GM19438 (cell line): ENCODE measurements around the gene REPS2.

Source experiments
- ATAC-seq: cut with Tn5 transposase; IDR thresholded peaks from one replicate; pipeline ENCODE4 v1.9.1; 2021; ENCODE audit warnings: low read depth; ENCODE audit not compliant: unreplicated experiment

REPS2 gene

GRCh38 chrX:17075004-17075403 lies 128.5 kb downstream of the REPS2 start:
- ATAC-seq: no peak

DNA sequence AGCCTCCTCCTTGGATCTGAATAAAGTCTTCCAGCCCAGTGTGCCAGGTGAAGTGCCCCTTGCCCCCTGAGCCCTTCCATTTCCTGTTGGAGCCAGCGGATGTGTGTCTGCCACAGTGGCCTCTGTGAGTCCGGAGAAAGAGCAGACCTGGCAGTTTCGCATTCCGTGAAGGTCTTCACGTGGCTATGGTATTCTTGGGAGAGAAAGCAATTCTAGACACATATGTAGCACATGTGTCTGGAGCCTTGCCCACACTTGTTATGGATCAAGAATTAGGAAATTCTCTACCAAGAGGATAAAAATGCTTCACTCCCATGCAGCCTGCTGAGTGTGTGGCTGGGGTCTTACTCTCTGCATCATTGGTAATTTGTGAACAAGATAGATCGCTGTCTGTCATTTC lies 130.9 kb downstream of the REPS2 start:
- ATAC-seq: no peak

- no peak for ATAC-seq
Measured at GRCh38 chrX:17078031-17078720, 131.7 kb downstream of the REPS2 start.

GRCh38 chrX:17081511-17081910 lies 135.1 kb downstream of the REPS2 start:
- ATAC-seq: no peak

DNA sequence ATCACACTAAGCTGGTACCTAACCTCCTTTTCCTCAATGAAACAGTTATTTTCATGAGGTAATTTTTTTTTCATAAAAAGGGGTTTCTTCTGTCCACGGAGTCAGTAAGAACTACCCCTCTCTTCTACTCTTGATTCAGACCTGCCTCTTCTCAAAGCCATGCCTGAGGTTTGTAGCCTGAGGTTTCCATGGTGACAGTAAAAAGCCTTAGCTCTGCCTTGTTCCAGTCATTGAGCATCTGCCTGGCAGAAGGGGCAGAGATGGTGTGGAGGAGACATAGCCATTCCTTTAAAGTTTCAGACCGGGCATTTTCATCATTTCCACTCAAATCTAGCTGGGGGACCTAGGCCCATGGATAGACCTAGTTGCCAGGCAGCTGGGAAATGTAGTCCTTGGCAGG lies 135.5 kb downstream of the REPS2 start:
- no peak for ATAC-seq

- ATAC-seq: no peak
Measured at GRCh38 chrX:17082831-17083230, 136.4 kb downstream of the REPS2 start.

DNA sequence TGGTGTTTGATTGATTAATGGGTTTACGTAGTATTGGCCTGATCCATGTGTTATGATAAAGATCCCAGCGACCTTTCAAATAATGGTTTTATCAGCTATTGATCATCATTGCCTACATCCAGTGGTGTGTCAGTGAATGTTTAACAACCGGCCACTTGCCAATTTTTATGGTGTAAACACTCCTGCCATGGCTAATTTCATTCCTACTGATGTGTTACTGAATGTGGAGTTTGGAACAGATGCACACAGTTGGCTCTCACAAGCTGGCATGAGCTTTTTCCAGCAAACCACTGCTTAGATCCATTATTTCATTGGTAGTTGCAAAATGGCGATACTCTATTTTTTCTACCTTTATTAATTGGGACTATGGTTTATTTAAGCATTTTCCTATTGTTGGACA lies 139.9 kb downstream of the REPS2 start:
- ATAC-seq: no peak

DNA sequence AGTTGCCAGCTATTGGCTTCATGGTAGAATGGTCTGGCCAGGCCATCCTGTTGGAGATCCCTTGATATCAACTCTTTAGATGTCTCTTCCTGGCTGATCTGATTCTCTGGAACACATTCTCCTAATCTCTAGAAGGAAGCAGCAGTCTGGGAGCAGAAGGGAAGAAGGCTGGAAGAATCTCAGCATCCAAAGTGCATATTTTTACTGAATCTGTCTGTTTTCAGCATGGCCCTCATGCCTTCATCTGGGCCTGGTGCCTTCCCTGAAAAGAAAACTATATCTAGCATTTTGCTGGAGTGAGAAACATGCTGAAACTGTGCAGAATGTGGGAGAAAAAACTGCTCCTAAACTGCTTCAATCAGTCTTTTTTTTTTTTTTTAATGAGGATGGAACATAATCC lies 148.7 kb downstream of the REPS2 start:
- no peak for ATAC-seq

DNA sequence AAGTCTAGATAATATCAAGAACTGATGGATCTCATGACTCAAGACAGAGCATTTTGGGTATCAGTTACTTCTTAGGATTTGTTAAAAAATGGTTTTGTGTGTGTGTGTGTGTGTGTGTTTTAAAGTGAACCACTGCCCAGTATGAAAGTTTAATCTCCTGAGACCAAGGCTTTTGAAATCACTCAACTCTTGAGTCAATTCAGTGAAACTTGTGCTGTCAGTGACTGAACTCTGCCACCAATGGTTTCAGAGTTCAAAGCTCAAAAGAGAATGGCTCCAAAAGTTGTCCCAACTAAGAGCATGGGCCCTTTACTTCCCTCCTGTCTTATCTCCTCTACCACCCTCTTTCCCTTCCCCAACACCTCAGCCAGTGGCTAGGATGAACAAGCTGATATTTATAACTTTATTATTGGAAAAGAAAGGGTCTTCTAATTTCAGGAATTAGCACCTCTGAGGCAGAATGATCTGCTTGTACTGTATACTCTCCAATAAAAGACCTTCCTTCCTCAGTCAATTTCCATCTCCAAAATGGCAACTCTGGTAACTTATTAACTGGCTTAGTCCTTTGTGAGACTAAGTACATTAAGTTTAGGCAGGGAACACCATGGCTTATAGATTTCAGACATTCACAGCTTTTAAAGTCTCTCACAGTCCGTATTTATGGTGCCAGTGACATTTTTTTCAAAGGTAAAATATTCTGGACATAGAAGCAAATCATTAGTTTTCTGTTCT lies 152.2 kb downstream of the REPS2 start:
- peak; percentile 66 for ATAC-seq

DNA sequence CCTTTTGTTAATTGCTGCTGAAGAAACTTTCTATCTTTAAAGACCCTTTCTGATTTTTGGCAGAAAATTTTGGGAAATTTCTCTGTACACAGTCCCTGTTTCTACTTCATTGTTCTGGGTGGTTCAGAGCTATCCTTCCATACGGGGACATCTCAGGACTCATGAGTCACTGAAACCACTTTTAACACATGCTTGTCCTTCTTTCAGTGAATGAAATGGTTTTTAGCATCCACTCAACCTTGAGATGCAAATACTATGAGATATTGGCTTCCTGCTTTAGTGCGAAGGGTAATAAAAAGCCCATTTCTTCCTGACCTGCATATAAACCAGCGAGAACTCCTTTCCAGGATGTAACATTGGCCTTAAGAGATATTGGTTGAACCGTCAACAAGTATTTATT lies 158.0 kb downstream of the REPS2 start:
- no peak for ATAC-seq

DNA sequence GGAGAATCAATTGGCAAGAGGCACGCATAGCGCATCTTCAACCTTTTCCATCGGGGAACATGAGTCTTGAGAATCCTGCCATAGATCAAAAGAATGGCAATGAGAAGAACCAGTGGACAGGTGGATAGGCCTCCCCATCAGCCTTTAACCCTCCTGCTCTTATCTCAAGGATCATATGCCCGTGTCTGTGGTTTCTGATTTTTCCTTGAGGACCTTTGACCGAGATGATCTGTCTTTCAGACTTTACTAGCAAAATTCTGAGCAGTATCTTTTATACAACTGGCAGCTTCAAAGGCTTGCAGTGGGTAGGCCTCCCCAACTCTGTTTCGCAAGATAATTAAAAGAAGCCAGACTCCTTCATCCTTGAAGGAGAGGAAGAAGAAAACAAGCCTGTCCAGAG lies 174.4 kb downstream of the REPS2 start:
- no peak for ATAC-seq

- no peak for ATAC-seq
Measured at GRCh38 chrX:17154001-17154400, 207.5 kb downstream of the REPS2 start.

- ATAC-seq: no peak
Measured at GRCh38 chrX:17160975-17161374, 214.5 kb downstream of the REPS2 start.

GRCh38 chrX:17161991-17162390 lies 215.5 kb downstream of the REPS2 start:
- no peak for ATAC-seq

DNA sequence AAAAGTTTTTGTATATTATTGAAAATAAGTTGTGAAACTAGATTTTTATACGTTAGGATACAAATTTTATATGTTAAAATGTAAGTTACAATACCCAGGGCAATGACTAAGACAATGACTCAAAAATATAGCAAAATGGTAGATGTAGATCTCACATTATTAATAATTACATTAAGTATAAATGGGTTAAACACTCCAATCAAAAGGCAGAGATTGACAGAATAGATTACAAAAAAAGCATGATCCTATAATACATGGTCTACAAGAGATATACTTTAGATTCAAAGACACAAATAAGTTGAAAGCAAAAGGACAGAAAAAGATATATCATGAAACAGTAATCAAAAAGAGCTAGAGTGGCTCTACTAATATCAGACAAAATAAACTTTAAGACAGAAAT lies 217.6 kb downstream of the REPS2 start:
- no peak for ATAC-seq

DNA sequence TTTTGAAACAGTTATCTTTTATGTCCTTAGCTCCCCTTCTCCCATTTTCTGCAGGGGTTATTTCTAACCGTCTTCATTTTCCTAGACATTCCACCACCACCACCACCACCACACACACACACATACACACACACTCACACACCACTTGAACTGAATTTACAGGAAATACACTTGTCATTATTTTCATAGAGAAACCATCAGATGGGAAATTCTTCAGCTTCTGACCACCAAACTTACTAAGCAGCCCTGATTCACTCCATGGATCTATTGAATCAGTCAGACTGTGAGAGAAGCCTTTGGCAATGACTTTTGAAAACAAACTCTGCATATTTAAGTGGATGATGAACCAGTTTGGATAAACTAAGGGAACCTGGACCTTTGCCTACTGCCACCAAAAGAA lies 218.5 kb downstream of the REPS2 start:
- ATAC-seq: no peak

GRCh38 chrX:17167915-17168314 lies 221.5 kb downstream of the REPS2 start:
- no peak for ATAC-seq

DNA sequence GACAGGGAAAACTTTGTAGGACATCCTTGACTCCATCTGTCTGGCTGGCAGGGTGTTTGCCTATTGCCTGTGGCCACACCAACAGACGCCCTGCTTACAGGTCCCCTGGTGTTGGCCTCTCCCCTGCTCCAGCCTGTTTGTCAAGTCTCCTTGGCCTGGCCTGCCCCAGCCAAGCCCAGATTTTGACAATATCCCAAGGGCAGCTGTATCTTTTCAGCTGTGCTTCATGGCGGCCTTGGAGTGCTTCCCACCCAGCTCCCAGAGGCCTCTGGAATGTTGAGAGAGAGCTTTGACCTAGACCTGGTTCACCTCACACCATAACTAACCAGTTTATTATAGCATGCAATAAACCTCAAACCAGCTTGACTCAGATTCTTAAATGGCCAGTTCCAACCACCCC lies 224.5 kb downstream of the REPS2 start:
- no peak for ATAC-seq

- no peak for ATAC-seq
Measured at GRCh38 chrX:17174671-17175070, 228.2 kb downstream of the REPS2 start.

GRCh38 chrX:17182317-17182716 lies 235.9 kb downstream of the REPS2 start:
- no peak for ATAC-seq

- ATAC-seq: no peak
Measured at GRCh38 chrX:17183566-17183965, 237.1 kb downstream of the REPS2 start.

GRCh38 chrX:17185431-17185830 lies 239.0 kb downstream of the REPS2 start:
- no peak for ATAC-seq
